NCI-H146 treated with DMSO at 0.1 percent for 48 hours (cell line): ENCODE measurements around the gene ANAPC15.
A peak's percentile ranks its signal among the peaks of the same experiment; 100 is the strongest.
"Not testable (repeated sequence)": the region's sequence is repeated elsewhere in the genome, so short reads cannot be mapped to it uniquely, and the experiment has no call there.

Experiments
- DNase-seq: peaks from one replicate; lab custom pipeline; 2025; ENCODE audit not compliant: unreplicated experiment; lab: John Stamatoyannopoulos, UW

The ANAPC15 gene

DNA sequence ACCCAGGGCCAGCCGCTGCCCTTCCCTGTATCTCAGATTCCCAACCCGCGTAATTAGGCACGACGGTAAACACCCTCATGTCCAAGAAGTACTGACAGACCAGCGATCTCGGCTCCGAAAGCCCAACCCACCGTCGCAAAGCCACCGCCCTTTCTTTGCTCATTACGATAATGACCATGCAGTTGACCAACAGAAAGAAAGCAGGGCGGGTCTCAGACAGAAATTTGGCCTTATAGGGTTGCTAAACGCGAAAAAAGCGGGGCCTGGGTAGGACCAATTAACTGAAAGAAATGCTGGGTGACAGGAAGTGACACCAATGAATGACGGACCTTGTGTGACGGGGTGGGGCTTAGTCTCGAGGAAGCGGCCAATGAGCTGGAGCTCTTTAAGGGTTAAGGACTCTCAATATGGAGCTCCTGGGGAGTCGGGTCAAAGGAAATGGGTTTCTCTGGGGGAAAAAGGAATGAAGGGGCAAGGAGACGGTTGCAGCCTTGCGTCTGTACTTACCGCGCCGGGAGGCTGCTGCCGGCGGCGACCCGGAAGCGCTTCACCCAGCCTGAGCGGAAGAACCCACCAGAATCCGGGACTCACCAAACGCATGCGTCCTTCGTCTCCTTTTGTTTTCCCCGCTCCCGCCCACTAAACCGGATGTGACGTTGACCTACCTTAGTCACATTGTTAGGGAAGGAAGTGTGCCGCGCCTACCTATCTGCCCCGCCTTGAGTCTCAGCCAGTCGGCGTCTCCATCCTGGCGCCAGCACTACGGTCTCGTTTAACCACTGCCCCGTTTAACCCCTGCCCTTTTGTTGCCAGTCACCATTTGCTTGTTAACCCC, at the start of gene ANAPC15:
Gene ANAPC15, minus strand, starts transcription at position 553 of the 835 bp plus-strand sequence. CDS start 1,419 bp downstream, outside the sequence.
- DNase-seq: peak; percentile 99

- DNase-seq: no peak
These were observed 47.8 kb upstream of the ANAPC15 start for GRCh38 chr11:72160319-72160718.

DNA sequence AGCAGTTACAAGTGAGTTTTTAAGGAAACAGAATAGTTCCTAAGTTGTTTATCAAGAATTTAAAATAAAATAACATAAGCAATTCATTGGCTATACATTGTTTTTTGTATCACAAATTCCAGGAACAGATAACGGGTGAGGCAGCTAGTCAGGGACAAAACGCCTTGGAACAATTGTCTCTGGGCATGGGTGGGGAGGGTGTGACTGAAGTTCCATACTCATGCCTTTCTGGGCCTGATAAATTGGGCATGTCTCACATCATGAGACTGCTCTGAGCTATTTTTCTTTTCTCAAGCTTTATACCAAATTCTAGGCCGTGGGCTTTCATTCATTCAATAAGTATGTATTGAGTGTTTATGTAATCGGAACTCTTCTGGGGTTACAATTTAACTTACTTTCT, 44.6 kb upstream of the ANAPC15 start:
- DNase-seq: no peak

DNA sequence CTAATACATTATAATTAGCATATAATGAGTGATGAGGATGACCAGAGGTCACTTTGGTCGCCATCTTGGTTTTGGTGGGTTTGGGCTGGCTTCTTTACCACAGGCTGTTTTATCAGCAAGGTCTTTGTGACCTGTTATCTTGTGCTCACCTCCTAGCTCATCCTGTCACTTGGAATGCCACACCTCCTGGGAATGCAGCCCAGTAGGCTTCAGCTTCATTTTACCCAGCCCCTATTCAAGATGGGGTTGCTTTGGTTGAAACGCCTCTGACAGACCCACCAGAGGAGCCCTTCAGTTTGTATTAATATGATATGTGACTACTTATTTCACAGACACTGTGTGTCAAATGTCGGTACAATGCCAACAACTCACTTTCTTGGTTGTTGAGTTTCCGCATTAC, 43.3 kb upstream of the ANAPC15 start:
- DNase-seq: no peak

GRCh38 chr11:72154816-72155215, 42.3 kb upstream of the ANAPC15 start:
- DNase-seq: no peak

DNA sequence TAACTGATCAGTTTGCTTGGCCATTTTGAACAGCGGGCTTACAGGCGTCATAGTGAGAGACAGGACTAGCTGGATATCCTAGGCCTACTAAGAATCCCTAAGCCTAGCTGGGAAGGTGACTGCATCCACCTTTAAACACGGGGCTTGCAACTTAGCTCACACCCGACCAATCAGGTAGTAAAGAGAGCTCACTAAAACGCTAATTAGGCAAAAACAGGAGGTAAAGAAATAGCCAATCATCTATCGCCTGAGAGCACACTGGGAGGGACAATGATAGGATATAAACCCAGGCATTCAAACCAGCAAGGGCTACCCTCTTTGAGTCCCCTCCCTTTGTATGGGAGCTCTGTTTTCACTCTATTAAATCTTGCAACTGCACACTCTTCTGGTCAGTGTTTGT, 41.4 kb upstream of the ANAPC15 start:
- not testable (repeated sequence) for DNase-seq

GRCh38 chr11:72150882-72151281, 38.4 kb upstream of the ANAPC15 start:
- no peak for DNase-seq

- DNase-seq: no peak
These were observed 34.1 kb upstream of the ANAPC15 start for GRCh38 chr11:72146625-72147024.

DNA sequence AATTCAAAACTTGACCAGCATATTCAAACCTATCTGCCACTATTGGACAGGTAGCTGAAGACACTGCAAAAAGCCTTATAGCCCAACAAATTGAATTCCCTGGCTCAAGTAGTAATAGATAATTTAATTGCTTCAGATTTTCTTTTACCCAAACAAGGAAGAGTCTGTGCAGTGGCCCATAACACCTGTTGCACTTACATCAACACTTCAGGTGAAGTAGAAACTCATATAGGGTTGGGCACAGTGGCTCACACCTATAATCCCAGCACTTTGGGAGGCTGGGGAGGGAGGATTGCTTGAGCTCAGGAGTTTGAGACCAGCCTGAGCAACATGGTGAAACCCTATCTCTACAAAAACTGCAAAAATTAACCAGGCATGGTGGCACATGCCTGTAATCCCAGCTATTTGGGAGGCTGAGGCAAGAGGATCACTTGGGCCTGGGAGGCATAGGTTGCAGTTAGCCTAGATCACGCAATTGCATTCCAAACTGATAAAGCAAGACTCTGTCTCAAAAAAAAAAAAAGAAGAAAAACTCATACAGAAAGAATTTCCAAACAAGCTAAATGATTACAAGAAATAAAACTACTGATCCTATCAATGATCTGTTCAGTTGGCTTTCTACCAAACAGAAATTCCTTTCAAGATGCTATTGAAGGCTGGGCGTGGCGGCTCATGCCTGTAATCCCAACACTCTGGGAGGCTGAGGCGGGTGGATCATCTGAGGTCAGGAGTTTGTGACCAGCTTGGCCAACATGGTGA, 32.5 kb upstream of the ANAPC15 start:
- no peak for DNase-seq

- not testable (repeated sequence) for DNase-seq
These were observed 30.0 kb upstream of the ANAPC15 start for GRCh38 chr11:72142543-72142942.

DNA sequence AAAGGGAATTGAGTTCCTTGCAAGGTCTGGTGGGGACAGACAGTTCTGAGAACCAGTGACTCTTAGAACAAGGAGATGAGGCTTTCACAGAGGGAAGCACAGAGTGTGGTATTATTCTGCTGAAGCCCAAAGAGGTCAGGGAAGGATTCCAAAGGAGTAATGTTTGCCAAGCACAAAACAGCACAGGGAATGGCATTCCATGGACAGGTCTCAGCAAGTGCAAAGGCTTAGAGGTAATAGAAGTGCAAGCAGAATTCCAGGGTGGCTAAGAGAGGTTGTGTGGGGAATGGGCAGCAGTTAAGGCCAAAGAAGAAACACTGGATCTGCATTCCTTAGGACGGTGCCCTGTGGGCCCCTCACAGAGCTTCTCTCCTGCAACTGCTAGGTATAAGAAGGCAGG, 29.6 kb upstream of the ANAPC15 start:
- not testable (repeated sequence) for DNase-seq

GRCh38 chr11:72141066-72141465, 28.6 kb upstream of the ANAPC15 start:
- DNase-seq: no peak

DNA sequence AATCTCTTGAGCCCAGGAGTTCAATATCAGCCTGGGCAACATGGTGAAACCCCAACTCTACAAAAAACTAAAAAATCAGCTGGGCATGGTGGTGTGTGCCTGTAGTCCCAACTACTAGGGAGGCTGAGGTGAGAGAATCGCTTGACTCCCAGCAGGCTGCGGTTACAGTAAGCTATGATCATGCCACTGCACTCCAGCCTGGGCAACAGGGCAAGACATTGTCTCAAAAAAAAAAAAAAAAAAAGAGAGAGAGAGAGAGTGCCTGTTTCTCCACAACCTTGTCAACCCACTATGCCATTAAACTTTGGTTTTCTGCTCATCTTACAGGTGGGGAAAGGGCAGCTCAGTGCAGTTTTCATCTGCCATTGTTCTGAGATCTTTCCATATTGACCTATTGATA, 28.2 kb upstream of the ANAPC15 start:
- DNase-seq: no peak

DNA sequence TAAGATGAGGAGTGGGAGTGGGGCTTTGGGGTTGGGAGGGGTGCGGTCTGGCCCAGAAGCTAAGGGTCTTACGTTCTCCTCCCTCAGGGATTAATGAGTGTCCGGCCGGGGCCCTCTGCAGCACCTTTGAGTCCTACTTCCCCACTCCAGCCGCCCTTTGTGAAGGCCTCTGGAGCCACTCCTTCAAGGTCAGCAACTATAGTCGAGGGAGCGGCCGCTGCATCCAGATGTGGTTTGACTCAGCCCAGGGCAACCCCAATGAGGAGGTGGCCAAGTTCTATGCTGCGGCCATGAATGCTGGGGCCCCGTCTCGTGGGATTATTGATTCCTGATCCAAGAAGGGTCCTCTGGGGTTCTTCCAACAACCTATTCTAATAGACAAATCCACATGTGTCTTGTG, 27.0 kb upstream of the ANAPC15 start:
- no peak for DNase-seq

DNA sequence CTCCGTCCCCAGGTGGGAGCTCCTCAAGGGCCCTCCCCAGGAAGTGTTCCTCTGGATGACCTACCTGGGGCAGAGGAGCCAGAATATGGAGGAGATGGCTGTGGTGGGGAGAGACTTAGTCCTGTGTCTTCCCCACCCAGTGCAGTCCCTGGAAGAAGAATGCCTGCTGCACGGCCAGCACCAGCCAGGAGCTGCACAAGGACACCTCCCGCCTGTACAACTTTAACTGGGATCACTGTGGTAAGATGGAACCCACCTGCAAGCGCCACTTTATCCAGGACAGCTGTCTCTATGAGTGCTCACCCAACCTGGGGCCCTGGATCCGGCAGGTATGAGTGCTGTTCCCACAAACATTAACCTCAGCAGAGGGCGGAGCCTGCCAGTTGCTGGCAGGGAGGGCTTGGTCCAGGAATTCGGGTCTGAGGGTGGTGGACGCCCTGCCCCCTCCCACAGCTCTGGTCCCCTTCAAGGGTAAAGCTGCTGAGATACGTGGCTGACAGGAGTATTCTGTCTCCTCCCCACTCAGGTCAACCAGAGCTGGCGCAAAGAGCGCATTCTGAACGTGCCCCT, 26.4 kb upstream of the ANAPC15 start:
- no peak for DNase-seq

DNA sequence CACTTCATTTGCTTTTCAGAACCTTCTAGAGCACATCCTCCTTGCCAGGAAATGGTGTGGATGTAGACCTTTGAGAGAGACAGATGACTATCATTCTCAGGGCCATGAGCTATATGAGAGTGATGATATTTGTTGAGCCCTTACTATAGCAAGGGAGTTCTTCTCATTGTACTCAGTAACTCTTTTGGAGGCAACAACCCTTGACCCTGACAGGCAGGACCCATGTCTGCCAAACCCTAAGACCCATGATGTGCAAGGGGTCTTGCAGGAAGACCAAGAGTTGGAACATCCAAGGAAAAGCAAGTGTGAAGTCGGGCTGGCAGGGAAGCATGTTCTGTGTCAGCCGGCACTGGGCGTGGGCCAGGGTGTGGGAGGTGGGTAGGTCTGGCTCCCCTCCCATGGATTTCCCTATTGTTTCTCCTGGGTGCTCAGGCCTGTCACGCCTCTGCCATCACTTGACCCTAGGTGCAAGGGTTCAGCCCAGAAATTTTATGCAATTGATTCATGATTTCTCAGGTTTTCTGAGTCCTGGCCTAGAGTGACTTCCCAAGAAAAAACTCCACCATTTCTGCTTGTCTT, 24.3 kb upstream of the ANAPC15 start:
- no peak for DNase-seq

GRCh38 chr11:72135891-72136683, 23.6 kb upstream of the ANAPC15 start:
- DNase-seq: no peak

GRCh38 chr11:72135473-72135872, 23.0 kb upstream of the ANAPC15 start, which contains the start of gene FOLR3:
FOLR3 (plus strand) TSS chr11:72135725; CDS start chr11:72135953, 228 bp downstream.
- DNase-seq: not testable (repeated sequence)

DNA sequence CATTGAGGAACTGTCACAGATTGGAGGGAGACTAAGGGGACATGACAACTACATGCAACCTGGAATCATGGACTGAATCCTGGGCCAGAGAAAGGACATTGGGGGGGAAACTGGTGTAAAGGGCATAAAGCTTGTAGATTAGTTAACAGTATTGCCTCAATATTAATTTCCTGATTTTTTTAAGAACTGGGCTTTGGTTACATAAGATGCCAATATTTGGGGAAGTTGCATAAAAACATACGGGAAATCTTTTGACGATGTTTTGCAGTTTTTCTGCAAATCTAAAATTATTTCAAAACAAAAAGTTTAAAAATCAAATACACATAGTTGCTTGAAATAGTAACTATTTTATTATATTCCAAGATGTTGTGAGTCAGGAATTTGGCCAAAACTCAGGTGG, 20.2 kb upstream of the ANAPC15 start:
- DNase-seq: no peak

- DNase-seq: no peak
These were observed 16.9 kb upstream of the ANAPC15 start for GRCh38 chr11:72129381-72129780.

DNA sequence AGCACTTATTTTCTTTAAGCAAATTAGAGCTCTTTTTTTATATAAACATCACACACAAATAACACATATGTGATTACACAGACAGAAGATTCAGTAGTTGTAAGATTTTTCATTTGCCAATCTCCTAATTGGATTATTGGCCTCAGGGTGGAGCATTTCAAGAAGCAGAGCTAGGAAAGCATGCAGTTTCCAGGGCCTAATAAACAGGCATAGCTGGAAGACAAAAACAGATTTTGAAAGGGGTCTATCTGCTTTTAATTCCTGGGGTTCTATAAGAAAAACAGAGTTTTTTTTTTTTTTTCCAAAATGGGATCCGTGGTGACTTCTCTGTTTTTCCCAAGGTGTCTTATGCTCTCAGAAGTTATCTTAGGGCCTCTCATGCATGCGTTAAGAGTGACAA, 15.4 kb upstream of the ANAPC15 start:
- DNase-seq: no peak
